GM10266 (cell line): ENCODE measurements around the gene KRTAP10-12.
A peak's percentile ranks its signal among the peaks of the same experiment; 100 is the strongest.

Experiments used
- DNase-seq: peaks from one replicate; pipeline ENCODE4 v3.0.0; 2012; ENCODE audit errors: extremely low spot score
- CTCF ChIP-seq: IDR thresholded peaks from 2 replicates; pipeline ENCODE4 v1.5.1; 2012; ENCODE audit warnings: mild to moderate bottlenecking, low read depth; ENCODE audit not compliant: control insufficient read depth, insufficient read depth; ENCODE audit errors: missing control alignments

Gene KRTAP10-12

GRCh38 chr21:44737706-44738354 is 40.9 kb downstream of the KRTAP10-12 start:
- no peak for TF ChIP-seq CTCF
- DNase-seq: no peak

GRCh38 chr21:44738621-44739020 is 41.6 kb downstream of the KRTAP10-12 start:
- no peak for DNase-seq
- TF ChIP-seq CTCF: no peak

- TF ChIP-seq CTCF: no peak
- DNase-seq: no peak
Measured at GRCh38 chr21:44739316-44739715, 42.3 kb downstream of the KRTAP10-12 start.

GRCh38 chr21:44740742-44741141 is 43.8 kb downstream of the KRTAP10-12 start:
- TF ChIP-seq CTCF: no peak

GRCh38 chr21:44741921-44742320 is 44.9 kb downstream of the KRTAP10-12 start:
- TF ChIP-seq CTCF: no peak
- no peak for DNase-seq

More at GRCh38 chr21:44740742-44741141, 43.8 kb downstream of the KRTAP10-12 start:
- DNase-seq: no peak

GRCh38 chr21:44742418-44743153 is 45.6 kb downstream of the KRTAP10-12 start:
- no peak for DNase-seq
- TF ChIP-seq CTCF: peak; percentile 32
